ENCODE data around the gene EID2B. TPM values are rescaled to one million over a fixed set of nuclear protein-coding genes. Genes with fewer than 3 reads are reported as not detected.

The EID2B gene
- total and polyA plus RNA-seq, 5 donors from 2014 or later = 4.8 to 11.3 (median 10.2) TPM

DNA sequence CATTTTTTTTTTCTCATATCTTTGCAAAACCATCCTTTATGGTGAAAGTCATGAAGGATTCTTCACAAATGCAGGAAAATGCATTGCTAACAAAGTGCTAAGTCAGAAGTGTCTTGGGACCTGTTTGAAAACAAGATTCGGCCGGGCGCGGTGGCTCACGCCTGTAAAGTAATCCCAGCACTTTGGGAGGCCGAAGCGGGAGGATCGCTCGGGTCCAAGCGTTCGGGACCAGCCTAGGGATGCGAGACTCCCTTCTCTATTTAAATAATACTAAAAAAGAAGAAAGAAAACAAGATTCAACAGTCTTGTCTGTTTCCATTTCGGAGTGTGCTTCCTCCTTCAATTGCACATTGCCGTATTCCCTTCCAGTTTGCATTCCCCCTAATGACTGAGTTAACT is 819 bp downstream of the EID2B start:
- H3K27ac ChIP-seq (ENCODE audit: insufficient read depth, low read length, poor library complexity, severe bottlenecking) = no peak overlapping the region

GRCh38 chr19:39525205-39525604 is 7.4 kb downstream of the EID2B start:
- Histone ChIP-seq H3K4me1 (ENCODE audit: control insufficient read depth, insufficient read depth, low read length, poor library complexity, severe bottlenecking) (no peaks in the 10 kb centered on the region), H3K4me3 (ENCODE audit: low read depth, low read length) (no peak overlapping the region), H3K27ac (ENCODE audit: insufficient read depth, low read length, poor library complexity, severe bottlenecking) (no peak overlapping the region), H3K36me3 (ENCODE audit: control insufficient read depth, insufficient read depth, low read length) (no peaks in the 10 kb centered on the region), H3K9me3 (ENCODE audit: control insufficient read depth in 2 of 2, low read length in 2 of 2) (no peaks in the 10 kb centered on the region), H3K27me3 (ENCODE audit: control insufficient read depth, insufficient read depth, low read length) (no peaks in the 10 kb centered on the region)
- peaks cover 5 to 9% (median 7%) of the 10 kb centered on the region in 4 donors for H3K4me1 Mint-ChIP-seq
- no peaks in the 10 kb centered on the region for H3K36me3 Mint-ChIP-seq
- no peak overlapping the region for H3K27ac Mint-ChIP-seq
- no peaks in the 10 kb centered on the region for H3K9me3 Mint-ChIP-seq
- no peak overlapping the region for H3K4me3 Mint-ChIP-seq
- H3K27me3 Mint-ChIP-seq = no peaks in the 10 kb centered on the region
- ATAC-seq (ENCODE audit: low read depth in 2 of 2) = no peak
- no peak for DNase-seq

More for the DNA sequence above, 819 bp downstream of the EID2B start:
- no peak for DNase-seq
- no peak for ATAC-seq (ENCODE audit: low read depth in 2 of 2)
- Histone ChIP-seq H3K4me3 (ENCODE audit: low read depth, low read length) (peak overlapping the region; percentile 88), H3K4me1 (ENCODE audit: control insufficient read depth, insufficient read depth, low read length, poor library complexity, severe bottlenecking) (peaks cover 12% of the 10 kb centered on the region), H3K27me3 (ENCODE audit: control insufficient read depth, insufficient read depth, low read length) (no peaks in the 10 kb centered on the region), H3K36me3 (ENCODE audit: control insufficient read depth, insufficient read depth, low read length) (no peaks in the 10 kb centered on the region), H3K9me3 (ENCODE audit: control insufficient read depth in 2 of 2, low read length in 2 of 2) (no peaks in the 10 kb centered on the region)
- peak overlapping the region in 2 of 3 donors; percentile 90 to 91 for H3K27ac Mint-ChIP-seq
- peak overlapping the region; percentile 93 to 96 (median 94) for H3K4me3 Mint-ChIP-seq
- H3K9me3 Mint-ChIP-seq = no peaks in the 10 kb centered on the region
- no peaks in the 10 kb centered on the region for H3K36me3 Mint-ChIP-seq
- peaks cover 10 to 44% (median 27%) of the 10 kb centered on the region in 4 donors for H3K4me1 Mint-ChIP-seq
- H3K27me3 Mint-ChIP-seq = no peaks in the 10 kb centered on the region

DNA sequence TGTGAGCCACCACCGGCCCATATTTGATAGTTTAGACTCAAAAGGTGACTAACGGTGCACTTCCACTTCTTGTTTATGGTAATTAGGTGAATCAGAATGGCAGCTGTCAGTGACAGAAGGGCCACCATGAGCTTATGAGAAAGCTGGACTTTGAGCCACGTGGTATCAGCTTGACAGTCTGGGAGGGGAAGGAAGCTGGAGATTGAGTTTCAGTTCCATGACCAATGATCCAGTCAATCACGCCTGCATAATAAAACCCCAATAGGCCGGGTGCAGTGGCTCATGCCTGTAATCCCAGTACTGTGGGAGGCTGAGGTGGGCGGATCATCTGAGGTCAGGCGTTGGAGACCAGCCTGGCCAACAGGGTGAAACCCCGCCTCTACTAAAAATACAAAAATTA is 8.2 kb downstream of the EID2B start:
- Mint-ChIP-seq H3K4me1 (peaks cover 5 to 8% (median 6%) of the 10 kb centered on the region in 4 donors), H3K36me3 (no peaks in the 10 kb centered on the region), H3K27me3 (no peaks in the 10 kb centered on the region), H3K4me3 (no peak overlapping the region), H3K9me3 (no peaks in the 10 kb centered on the region), H3K27ac (no peak overlapping the region)
- Histone ChIP-seq H3K27me3 (ENCODE audit: control insufficient read depth, insufficient read depth, low read length) (no peaks in the 10 kb centered on the region), H3K9me3 (ENCODE audit: control insufficient read depth in 2 of 2, low read length in 2 of 2) (no peaks in the 10 kb centered on the region), H3K4me1 (ENCODE audit: control insufficient read depth, insufficient read depth, low read length, poor library complexity, severe bottlenecking) (no peaks in the 10 kb centered on the region), H3K27ac (ENCODE audit: insufficient read depth, low read length, poor library complexity, severe bottlenecking) (no peak overlapping the region), H3K4me3 (ENCODE audit: low read depth, low read length) (no peak overlapping the region), H3K36me3 (ENCODE audit: control insufficient read depth, insufficient read depth, low read length) (no peaks in the 10 kb centered on the region)
- DNase-seq (no peak), ATAC-seq (ENCODE audit: low read depth in 2 of 2) (peak in 1 of 2 donors; percentile 28)

DNA sequence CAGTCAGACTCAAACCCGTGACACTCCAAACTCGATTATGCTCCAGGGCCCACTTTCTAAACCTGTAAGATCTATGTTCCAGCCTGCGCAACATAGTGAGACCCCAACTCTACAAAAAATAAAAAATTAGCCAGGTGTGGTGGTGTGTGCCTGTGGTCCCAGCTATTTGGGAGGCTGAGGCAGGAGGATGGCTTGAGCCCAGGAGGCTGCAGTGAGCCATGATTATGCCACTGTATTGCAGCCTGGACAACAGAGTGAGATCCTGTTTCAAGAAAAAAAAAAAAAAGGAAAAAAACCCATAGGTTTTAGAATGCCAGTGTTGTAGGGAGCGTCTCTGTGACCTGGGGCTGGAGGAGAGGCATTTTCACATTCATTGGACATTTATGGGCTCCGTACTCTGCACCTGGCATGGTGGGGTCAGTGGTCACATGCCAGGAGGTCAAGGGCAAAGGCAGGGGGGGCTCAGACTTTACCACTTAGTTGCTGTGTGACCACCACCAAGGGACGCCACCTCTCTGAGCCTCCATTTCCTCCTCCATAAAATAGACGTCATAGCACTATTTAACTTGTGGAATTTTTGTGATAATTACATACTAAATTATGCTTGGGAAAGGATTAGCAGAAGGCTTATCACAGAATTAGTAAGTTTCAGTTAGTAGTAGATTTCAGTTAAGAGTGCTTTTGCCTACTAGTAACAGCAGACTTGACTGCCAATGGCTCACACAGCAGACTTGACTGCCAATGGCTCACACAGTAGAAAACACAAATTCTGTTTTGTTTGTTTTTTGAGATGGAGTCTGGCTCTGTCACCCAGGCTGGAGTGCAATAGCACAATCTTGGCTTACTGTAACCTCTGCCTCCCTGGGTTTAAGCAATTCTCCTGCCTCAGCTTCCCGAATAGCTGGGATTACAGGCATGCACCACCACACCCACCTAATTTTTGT is 11.8 kb downstream of the EID2B start:
- no peak overlapping the region for H3K27ac ChIP-seq (ENCODE audit: insufficient read depth, low read length, poor library complexity, severe bottlenecking)
- H3K36me3 Mint-ChIP-seq = peaks cover 9% of the 10 kb centered on the region
- H3K4me1 ChIP-seq (ENCODE audit: control insufficient read depth, insufficient read depth, low read length, poor library complexity, severe bottlenecking) = peaks cover 3% of the 10 kb centered on the region
- no peak overlapping the region for H3K4me3 ChIP-seq (ENCODE audit: low read depth, low read length)
- peaks cover 16% of the 10 kb centered on the region for H3K27me3 Mint-ChIP-seq
- H3K27me3 ChIP-seq (ENCODE audit: control insufficient read depth, insufficient read depth, low read length) = peaks cover 3% of the 10 kb centered on the region
- no peak for DNase-seq
- no peak for ATAC-seq (ENCODE audit: low read depth in 2 of 2)
- H3K9me3 Mint-ChIP-seq = peaks cover 0 to 2% (median 0%) of the 10 kb centered on the region in 7 donors
- no peaks in the 10 kb centered on the region for H3K36me3 ChIP-seq (ENCODE audit: control insufficient read depth, insufficient read depth, low read length)
- H3K4me1 Mint-ChIP-seq = peaks cover 0 to 10% (median 4%) of the 10 kb centered on the region in 4 donors
- H3K9me3 ChIP-seq (ENCODE audit: control insufficient read depth in 2 of 2, low read length in 2 of 2) = no peaks in the 10 kb centered on the region
- H3K4me3 Mint-ChIP-seq = no peak overlapping the region
- no peak overlapping the region for H3K27ac Mint-ChIP-seq

GRCh38 chr19:39518975-39519374 is 13.7 kb downstream of the EID2B start:
- H3K27ac ChIP-seq (ENCODE audit: insufficient read depth, low read length, poor library complexity, severe bottlenecking) = no peak overlapping the region
- H3K9me3 ChIP-seq (ENCODE audit: control insufficient read depth in 2 of 2, low read length in 2 of 2) = no peaks in the 10 kb centered on the region
- H3K27ac Mint-ChIP-seq = no peak overlapping the region
- DNase-seq (no peak), ATAC-seq (ENCODE audit: low read depth in 2 of 2) (no peak)
- no peaks in the 10 kb centered on the region for H3K36me3 ChIP-seq (ENCODE audit: control insufficient read depth, insufficient read depth, low read length)
- H3K4me3 Mint-ChIP-seq = no peak overlapping the region
- H3K27me3 ChIP-seq (ENCODE audit: control insufficient read depth, insufficient read depth, low read length) = peaks cover 10% of the 10 kb centered on the region
- H3K27me3 Mint-ChIP-seq = peaks cover 29% of the 10 kb centered on the region
- peaks cover 16% of the 10 kb centered on the region for H3K4me1 ChIP-seq (ENCODE audit: control insufficient read depth, insufficient read depth, low read length, poor library complexity, severe bottlenecking)
- H3K9me3 Mint-ChIP-seq = peaks cover 0 to 2% (median 0%) of the 10 kb centered on the region in 7 donors
- no peak overlapping the region for H3K4me3 ChIP-seq (ENCODE audit: low read depth, low read length)
- peaks cover 0 to 17% (median 7%) of the 10 kb centered on the region in 4 donors for H3K4me1 Mint-ChIP-seq
- H3K36me3 Mint-ChIP-seq = peaks cover 9% of the 10 kb centered on the region

- peaks cover 14% of the 10 kb centered on the region for H3K27me3 ChIP-seq (ENCODE audit: control insufficient read depth, insufficient read depth, low read length)
- no peak for ATAC-seq (ENCODE audit: low read depth in 2 of 2)
- Mint-ChIP-seq H3K36me3 (peaks cover 9% of the 10 kb centered on the region), H3K4me1 (peaks cover 0 to 17% (median 7%) of the 10 kb centered on the region in 4 donors), H3K27ac (no peak overlapping the region), H3K27me3 (peaks cover 33% of the 10 kb centered on the region), H3K9me3 (peaks cover 0 to 2% (median 0%) of the 10 kb centered on the region in 7 donors), H3K4me3 (peak overlapping the region in 1 of 4 donors; percentile 13)
- no peak for DNase-seq
- no peaks in the 10 kb centered on the region for H3K9me3 ChIP-seq (ENCODE audit: control insufficient read depth in 2 of 2, low read length in 2 of 2)
- no peak overlapping the region for H3K4me3 ChIP-seq (ENCODE audit: low read depth, low read length)
- H3K36me3 ChIP-seq (ENCODE audit: control insufficient read depth, insufficient read depth, low read length) = no peaks in the 10 kb centered on the region
- no peak overlapping the region for H3K27ac ChIP-seq (ENCODE audit: insufficient read depth, low read length, poor library complexity, severe bottlenecking)
- peaks cover 16% of the 10 kb centered on the region for H3K4me1 ChIP-seq (ENCODE audit: control insufficient read depth, insufficient read depth, low read length, poor library complexity, severe bottlenecking)
Measured at GRCh38 chr19:39518458-39518857, 14.2 kb downstream of the EID2B start.

- Mint-ChIP-seq H3K27me3 (peaks cover 41% of the 10 kb centered on the region), H3K36me3 (peaks cover 9% of the 10 kb centered on the region), H3K4me3 (no peak overlapping the region), H3K4me1 (peaks cover 0 to 17% (median 7%) of the 10 kb centered on the region in 4 donors), H3K9me3 (peaks cover 0 to 3% (median 0%) of the 10 kb centered on the region in 7 donors), H3K27ac (no peak overlapping the region)
- H3K27ac ChIP-seq (ENCODE audit: insufficient read depth, low read length, poor library complexity, severe bottlenecking) = no peak overlapping the region
- H3K36me3 ChIP-seq (ENCODE audit: control insufficient read depth, insufficient read depth, low read length) = no peaks in the 10 kb centered on the region
- DNase-seq (no peak), ATAC-seq (ENCODE audit: low read depth in 2 of 2) (no peak)
- peaks cover 16% of the 10 kb centered on the region for H3K4me1 ChIP-seq (ENCODE audit: control insufficient read depth, insufficient read depth, low read length, poor library complexity, severe bottlenecking)
- no peaks in the 10 kb centered on the region for H3K9me3 ChIP-seq (ENCODE audit: control insufficient read depth in 2 of 2, low read length in 2 of 2)
- no peak overlapping the region for H3K4me3 ChIP-seq (ENCODE audit: low read depth, low read length)
- peaks cover 14% of the 10 kb centered on the region for H3K27me3 ChIP-seq (ENCODE audit: control insufficient read depth, insufficient read depth, low read length)
Measured at GRCh38 chr19:39517432-39517831, 15.2 kb downstream of the EID2B start.

Measured in CD4-positive, CD25-positive, alpha-beta regulatory T cell (primary cell).